Uterus (tissue), 2 donors: Measurements from ENCODE around the gene HRK.

Source experiments
- POLR2A ChIP-seq, 2 donors: fragments of 450-650 bp; IDR thresholded peaks; one replicate each; pipeline ENCODE4 v1.6.1; 2016; ENCODE audit warnings: antibody characterized with exemption in 2 of 2, mild to moderate bottlenecking in 1 of 2, moderate library complexity in 1 of 2
- TF ChIP-seq, protein P1 (sequence below), 4 experiments: fragments of 200-600 bp in 2 of 4; fragments of 450-650 bp in 2 of 4; sonication (generic) in 2 of 4; IDR thresholded peaks; one replicate each; pipeline ENCODE4 v1.5.1; 2016 to 2019; ENCODE audit warnings: antibody characterized with exemption in 4 of 4, mild to moderate bottlenecking in 2 of 4, moderate library complexity in 1 of 4

GRCh38 chr12:116859079-116859478 lies 22.2 kb downstream of the HRK start:
- TF ChIP-seq, protein P1, sequence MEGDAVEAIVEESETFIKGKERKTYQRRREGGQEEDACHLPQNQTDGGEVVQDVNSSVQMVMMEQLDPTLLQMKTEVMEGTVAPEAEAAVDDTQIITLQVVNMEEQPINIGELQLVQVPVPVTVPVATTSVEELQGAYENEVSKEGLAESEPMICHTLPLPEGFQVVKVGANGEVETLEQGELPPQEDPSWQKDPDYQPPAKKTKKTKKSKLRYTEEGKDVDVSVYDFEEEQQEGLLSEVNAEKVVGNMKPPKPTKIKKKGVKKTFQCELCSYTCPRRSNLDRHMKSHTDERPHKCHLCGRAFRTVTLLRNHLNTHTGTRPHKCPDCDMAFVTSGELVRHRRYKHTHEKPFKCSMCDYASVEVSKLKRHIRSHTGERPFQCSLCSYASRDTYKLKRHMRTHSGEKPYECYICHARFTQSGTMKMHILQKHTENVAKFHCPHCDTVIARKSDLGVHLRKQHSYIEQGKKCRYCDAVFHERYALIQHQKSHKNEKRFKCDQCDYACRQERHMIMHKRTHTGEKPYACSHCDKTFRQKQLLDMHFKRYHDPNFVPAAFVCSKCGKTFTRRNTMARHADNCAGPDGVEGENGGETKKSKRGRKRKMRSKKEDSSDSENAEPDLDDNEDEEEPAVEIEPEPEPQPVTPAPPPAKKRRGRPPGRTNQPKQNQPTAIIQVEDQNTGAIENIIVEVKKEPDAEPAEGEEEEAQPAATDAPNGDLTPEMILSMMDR (IDR thresholded peaks at IDR 0.05) = no peak
- TF ChIP-seq POLR2A (IDR thresholded peaks at IDR 0.05) = no peak
